HG02938 (cell line): ENCODE data around the gene KIFC1.

ENCODE experiments used
- ATAC-seq: cut with Tn5 transposase; IDR thresholded peaks from one replicate; pipeline ENCODE4 v1.9.1; 2021; ENCODE audit warnings: mild to moderate bottlenecking, moderate library complexity; ENCODE audit not compliant: unreplicated experiment

Gene KIFC1

DNA sequence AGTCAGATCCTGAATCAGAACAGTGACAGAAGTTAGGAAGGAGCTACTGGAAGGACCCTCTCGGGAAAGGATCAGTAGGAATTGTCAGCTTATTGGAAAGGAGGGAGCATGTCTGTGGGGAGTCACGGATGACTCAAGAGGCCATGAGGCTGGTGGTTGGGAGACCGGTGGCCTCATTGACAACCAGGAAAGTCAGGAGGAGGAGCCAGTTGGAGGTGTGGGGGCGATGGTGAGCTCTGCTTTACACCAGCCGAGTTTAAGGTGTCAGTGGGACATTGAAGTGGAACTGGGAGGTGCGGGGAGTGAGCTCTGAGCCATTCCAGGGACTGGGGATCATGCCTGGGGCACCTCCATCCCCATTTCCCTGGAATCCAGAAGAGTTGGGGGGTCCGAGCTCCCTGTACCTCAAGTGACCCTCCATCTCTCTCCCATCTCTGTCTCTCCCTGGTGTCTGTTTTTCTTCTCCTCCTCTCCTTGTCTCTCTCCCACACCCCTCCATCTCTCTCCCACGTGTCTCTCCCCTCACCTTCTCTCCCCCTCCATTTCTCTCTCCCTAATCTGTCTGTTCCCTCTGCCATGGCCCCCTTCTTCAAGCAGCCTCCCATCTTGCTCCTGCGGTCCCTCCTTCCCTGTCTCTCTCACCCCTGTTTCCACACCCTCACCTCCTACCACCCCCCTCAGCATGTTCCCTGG, 48.5 kb downstream of the KIFC1 start:
- ATAC-seq = no peak

DNA sequence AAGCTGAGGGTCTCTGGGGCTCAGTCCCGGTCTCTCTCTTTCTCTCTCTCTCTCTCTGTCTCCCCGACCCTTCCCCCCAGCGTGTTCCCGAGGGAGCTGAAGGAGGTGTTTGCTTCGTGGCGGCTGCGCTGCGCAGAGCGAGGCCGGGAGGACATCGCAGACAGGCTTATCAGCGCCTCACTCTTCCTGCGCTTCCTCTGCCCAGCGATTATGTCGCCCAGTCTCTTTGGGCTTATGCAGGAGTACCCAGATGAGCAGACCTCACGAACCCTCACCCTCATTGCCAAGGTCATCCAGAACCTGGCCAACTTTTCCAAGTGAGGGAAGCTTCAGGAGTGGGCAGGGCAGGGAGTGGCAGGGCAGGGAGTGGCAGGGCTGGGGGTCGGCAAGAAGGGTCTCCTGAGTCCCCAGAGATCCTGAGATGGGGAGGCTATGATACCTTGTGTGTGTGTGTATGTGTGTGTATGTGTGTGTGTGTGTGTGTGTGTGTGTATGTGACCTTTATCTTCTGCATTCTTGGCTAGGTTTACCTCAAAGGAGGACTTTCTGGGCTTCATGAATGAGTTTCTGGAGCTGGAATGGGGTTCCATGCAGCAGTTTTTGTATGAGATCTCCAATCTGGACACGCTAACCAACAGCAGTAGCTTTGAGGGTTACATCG, 49.2 kb downstream of the KIFC1 start:
- ATAC-seq = no peak

- ATAC-seq = no peak
Observed at GRCh38 chr6:33441457-33441856, 49.8 kb downstream of the KIFC1 start.

- ATAC-seq = no peak
Observed at GRCh38 chr6:33442283-33442682, 50.7 kb downstream of the KIFC1 start.

- no peak for ATAC-seq
Observed at GRCh38 chr6:33443025-33443424, 51.4 kb downstream of the KIFC1 start.

DNA sequence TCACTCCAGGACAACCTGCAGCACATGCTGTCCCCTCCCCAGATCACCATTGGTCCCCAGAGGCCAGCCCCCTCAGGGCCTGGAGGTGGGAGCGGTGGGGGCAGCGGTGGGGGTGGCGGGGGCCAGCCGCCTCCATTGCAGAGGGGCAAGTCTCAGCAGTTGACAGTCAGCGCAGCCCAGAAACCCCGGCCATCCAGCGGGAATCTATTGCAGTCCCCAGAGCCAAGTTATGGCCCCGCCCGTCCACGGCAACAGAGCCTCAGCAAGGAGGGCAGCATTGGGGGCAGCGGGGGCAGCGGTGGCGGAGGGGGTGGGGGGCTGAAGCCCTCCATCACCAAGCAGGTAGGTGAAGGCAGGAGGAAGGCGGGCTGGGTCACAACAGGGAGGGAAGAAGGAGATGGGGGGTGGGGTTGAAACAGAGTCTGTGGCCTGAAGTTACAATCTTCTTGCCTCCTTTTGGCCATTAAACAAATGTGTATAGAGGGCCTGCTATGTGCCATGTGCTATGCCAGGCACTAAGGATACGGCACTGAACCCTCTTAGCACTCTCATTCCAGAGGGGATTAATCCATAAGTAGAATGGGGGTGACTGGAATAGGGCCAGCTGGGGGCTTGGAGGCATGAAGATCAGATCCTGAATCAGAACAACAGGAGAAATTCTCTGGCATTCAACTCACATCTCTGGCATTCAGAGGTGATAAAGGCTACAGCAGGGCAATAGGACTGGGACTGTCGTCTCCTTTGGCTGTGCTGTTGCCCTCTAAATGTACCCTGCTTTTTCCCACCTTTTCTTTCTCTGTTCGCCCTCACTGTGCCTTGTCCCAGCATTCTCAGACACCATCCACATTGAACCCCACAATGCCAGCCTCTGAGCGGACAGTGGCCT, 52.2 kb downstream of the KIFC1 start:
- no peak for ATAC-seq

DNA sequence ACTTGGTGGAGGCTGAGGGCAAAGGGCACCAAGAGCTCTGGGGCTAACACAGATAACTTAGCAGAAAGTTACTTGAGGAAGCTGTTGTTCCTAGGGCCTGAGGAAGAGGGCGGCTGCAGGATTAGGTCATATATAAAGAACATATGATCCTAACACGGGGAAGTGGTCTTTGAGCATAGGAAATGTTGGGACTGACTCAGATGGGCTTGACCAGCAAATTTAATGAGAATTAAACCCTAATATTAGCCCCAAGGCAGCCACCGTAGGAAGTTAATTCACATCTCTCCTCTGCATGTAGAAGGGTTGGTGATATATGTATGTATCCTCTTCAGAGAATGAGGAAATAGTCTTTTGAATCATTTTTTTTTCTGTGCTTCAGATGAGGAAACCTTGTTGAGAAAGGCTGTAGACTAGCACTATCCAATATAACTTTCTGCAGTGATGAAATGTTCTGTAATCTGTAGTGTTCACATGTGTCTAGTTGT, 53.5 kb downstream of the KIFC1 start:
- ATAC-seq = no peak

DNA sequence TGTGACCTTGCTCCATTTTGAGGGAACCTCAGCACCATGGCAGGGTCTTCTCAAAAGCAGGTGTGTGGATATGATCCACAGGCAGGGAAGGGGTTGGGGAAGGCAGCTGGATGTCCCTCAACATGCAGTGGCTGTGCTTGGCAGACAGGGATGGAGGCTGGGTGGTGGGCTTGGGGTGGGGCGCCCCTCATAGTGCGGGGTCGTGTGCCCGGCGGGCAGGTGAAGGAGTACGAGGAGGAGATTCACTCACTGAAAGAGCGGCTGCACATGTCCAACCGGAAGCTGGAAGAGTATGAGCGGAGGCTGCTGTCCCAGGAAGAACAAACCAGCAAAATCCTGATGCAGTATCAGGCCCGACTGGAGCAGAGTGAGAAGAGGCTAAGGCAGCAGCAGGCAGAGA, 54.7 kb downstream of the KIFC1 start:
- ATAC-seq = no peak

GRCh38 chr6:33450434-33450833, 58.8 kb downstream of the KIFC1 start:
- no peak for ATAC-seq

- ATAC-seq = no peak
Observed at GRCh38 chr6:33451606-33452005, 60.0 kb downstream of the KIFC1 start.

GRCh38 chr6:33452496-33452895, 60.9 kb downstream of the KIFC1 start:
- ATAC-seq = no peak

DNA sequence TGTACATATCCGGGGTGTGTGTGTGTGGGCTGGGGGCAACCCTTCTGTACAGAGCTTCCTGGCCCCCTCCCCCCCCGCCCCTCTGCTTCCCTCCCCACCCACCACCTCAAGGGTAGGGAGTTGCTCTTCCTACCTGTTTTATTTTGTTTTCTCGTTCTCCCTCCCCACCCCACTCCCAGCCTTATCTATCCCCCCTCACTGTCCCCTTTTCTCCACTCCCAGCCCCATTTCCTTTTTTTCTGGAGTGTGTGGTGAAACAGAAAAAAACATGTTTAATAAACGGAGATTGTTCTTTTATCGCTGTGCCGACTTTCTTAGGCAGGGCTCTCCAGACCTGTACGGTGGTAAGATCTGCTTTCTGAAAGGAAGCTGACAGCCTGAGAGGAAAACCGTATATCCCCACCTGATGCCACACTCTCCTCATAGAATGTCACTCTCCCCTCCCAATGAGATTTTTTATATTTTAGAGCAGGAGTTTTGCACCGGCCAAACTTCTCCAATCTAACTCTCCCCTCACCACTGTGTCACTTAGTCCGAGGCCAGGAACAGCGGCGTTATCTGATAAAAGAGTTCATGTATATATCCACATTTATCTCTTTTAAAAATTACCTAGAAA, 61.9 kb downstream of the KIFC1 start:
- ATAC-seq = no peak

GRCh38 chr6:33454009-33454946, 62.7 kb downstream of the KIFC1 start, which contains the start of gene ZBTB9:
Gene ZBTB9, plus strand, starts transcription at chr6:33454576. Its CDS starts 525 bp downstream, at chr6:33455101.
- peak; percentile 92 for ATAC-seq

GRCh38 chr6:33455051-33455450, 63.4 kb downstream of the KIFC1 start:
- no peak for ATAC-seq

- no peak for ATAC-seq
Observed at GRCh38 chr6:33456156-33456555, 64.5 kb downstream of the KIFC1 start.

DNA sequence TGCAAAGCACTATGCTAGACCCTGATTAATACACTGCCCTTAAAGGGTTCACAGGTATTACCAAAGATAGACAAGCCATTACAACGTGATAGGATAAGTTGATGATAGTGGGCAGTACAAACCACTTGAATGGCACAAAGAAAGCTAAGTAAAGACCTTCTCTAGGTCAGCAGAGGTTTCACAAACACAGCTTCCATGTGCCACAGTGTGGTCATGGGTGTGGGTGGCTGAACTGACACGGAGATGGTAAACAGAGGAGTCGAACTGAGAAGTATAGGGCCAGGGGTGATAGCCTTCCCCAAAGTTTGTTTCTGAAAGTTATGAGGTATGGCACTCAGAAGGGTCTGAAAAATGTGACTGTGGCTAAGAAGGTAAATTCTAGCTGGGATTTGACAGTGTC, 67.1 kb downstream of the KIFC1 start:
- ATAC-seq = no peak

DNA sequence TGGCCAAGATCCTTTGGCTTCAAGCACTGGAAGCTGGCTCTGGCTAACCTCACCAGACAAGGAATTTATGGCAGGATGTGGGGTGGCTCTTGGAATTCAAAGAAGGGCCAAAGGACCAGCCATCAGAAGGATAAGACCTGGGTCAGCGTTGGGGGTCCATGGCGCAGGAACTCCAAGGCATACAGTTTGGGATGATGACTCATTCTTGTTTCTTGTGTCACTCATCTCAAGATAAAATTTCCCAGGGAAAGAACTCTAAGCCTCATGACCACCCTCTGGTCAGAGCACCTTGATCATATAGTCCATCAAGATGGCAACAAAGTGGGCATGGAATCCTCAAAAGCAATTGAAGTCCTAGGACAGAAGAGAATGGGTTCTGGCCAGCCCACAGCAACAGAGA, 67.6 kb downstream of the KIFC1 start:
- ATAC-seq = no peak
